HT-29 (cell line): ENCODE measurements around the gene SHOC1. TPM values are rescaled to one million over a fixed set of nuclear protein-coding genes. Genes with fewer than 3 reads are reported as not detected.
A peak's percentile ranks its signal among the peaks of the same experiment; 100 is the strongest.
"Not testable (repeated sequence)": the region's sequence is repeated elsewhere in the genome, so short reads cannot be mapped to it uniquely, and the experiment has no call there.

Experiments
- DNase-seq: peaks from one replicate; pipeline ENCODE4 v3.0.0-alpha.2; 2015; ENCODE audit warnings: low spot score
- total RNA-seq: library from RNA; depleted of rRNA; stranded (reverse); fragments of >200 nt; shearing (Covaris generic); gene quantifications from 2 replicates; pipeline ENCODE4 v1.2.3, GENCODE V29; 2014; rRNA removed

The SHOC1 gene
- not detected in 2 replicates for total RNA-seq

DNA sequence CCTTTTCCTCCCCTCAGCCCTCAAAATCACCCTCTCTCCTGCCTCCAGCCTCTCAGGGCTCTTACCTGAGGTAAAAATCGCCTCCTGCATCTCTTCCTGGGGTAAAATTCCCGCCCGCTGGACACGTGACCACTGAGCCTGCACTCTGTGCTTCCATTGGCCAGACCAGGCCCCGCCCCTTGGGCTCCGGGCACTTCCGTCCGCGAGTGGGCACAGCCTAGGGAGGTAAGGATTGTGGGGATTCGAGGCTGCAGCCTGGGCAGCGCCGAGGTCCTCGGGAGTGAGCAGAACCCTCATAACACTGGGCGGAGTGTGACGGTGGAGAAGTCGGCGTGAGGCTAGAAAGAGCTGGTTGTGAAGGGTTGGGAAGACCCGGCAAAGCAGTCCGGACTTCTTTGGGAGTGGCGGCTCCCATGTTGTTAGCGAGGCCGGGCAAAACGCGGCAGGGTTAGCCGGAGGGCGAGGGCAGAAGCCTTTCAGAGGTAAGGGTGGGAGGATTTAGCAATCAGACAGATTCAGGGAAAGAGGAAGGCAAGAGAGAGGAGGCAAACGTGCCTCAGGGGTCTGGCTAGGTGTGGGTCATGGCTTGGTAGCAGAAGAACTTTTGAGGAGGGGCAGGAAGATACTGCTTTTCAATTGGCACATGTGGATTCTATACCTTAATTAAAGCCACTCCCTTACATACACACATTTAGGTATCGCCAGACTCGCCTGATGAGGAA lies at the start of gene SHOC1:
Gene SHOC1, minus strand, starts transcription at position 103 of the 722 bp plus-strand sequence. CDS start 3,519 bp downstream, outside the sequence.
- no peak for DNase-seq

DNA sequence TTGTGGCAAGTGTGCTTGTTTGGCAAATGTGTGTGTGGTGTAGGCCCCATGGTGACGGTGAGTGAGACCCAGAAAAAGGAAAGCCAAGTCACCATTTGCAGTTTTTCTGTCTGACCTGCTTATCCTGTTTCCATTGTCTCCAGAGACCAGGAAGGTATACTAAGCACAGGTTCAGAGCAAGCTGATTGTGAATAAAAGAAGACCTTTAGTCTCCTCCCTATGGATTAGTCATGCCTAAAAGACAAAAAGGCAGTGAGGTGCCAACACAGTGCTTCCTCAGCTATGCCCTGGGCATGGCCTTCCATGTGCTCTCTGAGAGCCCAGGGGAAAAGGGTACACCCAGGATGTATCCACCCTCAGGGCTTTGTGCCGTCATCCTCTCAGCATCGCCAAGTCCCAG lies 49.2 kb upstream of the SHOC1 start:
- peak; percentile 21 for DNase-seq

DNA sequence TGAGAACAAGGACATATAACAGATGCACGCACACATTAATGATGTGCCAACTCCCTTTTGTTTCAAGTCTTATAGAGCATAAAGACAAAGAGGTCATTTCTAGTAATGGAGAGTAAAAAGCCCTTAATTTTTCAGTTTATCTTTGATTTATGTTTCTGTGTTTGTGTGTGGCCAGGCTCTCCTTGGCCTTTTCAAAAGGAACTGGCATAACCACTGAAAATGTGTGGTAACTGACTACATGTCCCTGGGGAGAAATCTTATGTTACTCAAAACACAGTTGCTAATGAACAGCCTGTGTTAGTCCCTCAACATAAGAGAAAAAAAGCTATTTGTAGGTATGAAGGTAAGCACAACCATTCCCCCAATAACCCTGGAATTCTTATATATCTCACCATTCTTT lies 47.6 kb upstream of the SHOC1 start:
- no peak for DNase-seq

DNA sequence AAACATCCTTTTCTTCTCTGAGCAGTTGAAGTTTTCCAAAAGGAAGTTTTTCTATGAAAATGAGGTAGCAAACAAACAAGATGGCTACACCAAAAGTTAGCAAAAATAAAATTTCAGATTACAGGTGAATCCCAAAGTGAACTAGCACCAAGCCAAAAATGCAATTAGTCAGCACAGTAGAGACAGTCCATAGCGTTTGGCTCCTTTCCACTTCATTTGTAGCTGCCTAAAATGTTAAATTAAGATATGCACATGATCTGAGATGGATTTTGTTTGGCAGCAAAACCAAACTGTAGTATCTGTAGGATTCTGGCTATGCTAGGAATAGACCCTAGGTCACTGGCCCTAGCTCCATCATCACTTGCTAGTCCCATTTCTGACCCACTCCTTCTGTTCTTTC lies 45.7 kb upstream of the SHOC1 start:
- no peak for DNase-seq

DNA sequence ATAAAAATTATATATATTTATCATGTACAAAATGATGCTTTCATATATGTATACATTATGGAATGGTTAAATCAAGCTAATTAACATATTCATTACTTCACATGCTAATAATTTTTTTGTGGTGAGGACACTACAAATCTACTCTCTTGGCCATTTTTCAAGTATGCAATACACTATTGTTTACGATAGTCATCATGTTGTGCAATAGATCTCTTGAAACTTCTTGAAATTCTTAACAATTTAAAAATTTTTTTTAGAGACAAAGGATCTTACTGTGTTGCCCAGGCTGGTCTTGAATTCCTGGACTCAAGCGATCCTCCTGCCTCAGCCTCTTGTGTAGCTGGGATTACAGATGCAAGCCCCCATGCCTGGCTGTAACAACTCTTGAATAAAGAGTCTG lies 45.2 kb upstream of the SHOC1 start:
- DNase-seq = no peak

DNA sequence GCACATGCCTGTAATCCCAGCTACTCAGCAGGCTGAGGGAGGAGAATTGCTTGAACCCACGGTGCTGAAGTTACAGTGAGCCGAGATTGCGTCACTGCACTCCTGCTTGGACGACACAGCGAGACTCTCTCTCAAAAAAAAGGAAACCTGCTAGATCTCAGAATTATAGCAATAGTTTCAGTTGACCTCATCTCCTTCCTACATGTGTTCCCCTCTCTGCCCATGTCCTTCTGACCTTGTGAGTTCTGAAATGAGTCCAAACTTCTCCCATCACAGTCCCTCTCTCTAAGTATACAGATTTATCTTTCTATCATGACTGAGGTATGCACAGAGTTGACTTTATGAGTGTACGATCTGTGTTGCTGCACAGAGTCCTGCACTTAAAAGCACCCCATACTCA lies 44.6 kb upstream of the SHOC1 start:
- DNase-seq = no peak

DNA sequence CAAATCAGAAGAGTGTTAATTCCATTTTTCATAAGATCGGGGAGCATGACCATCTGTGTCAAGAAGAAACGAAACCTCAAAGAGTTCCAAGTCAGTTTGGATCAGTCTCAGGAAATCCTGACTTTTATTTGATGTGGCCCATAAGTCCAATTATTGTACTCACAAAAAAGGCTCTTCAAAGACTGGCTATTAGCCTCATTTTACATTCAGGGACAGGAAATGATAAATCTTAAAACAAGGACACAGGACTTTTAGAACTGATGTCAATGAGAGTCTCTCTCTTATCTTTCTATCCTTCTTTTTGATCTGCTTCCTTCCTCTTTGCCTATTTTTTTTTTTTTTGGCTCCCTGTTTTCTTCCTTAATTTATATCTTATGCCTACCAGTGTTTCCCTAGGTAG lies 43.7 kb upstream of the SHOC1 start:
- DNase-seq = no peak

DNA sequence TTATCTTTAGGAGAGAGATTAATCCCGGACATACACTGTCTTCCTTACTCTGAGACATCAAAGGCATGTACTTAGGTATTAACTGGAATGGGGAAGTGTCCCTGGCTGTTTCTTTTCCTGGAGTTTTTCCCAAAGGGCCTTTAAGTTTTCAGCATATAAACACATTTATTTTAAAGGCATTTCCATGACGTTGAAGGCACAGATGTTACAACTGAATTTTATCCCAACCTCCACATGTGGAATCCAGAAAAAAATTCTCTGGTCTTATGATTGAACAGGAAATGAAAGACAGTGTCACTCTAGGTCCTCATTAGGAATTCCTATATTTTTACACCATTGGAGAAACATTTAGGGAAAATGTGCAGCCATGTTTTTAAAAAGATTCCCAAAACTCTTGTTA lies 41.6 kb upstream of the SHOC1 start:
- DNase-seq = no peak

DNA sequence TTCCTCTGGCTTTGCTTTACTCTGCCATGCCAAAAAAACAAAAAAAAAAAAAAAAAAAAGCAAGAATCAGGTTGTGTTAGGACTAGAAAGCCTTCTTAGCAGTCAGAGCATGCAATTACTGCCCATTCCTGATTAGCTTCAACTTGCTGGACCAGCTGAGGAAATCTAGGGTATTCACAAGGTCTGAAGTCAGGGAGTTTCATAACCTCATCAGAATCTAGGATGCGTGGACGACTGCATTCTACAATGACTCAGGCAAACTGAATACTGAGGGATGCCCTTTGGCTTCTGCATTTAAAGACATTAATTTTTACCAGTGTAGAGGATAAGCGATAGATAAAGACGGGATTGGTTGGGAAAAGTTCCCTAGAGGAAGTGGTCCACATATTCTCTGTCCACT lies 39.2 kb upstream of the SHOC1 start:
- DNase-seq = no peak

DNA sequence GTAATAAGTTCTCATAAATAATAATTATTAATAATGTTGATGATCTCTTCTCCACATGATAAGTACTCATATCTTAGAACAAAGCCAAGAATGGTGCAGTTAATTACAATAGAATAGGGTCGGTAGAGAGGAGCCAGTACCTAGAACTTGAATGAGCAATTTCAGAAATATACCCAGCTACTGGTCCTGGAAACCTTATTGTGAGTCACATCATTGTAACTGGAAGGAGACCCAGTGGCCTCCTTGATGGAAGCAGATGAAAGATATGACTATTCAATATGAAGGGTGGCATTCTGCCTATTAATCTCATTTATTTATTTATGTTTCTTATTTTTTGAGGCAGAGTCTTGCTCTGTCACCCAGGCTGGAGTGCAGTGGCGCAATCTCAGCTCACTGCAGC lies 37.7 kb upstream of the SHOC1 start:
- no peak for DNase-seq

DNA sequence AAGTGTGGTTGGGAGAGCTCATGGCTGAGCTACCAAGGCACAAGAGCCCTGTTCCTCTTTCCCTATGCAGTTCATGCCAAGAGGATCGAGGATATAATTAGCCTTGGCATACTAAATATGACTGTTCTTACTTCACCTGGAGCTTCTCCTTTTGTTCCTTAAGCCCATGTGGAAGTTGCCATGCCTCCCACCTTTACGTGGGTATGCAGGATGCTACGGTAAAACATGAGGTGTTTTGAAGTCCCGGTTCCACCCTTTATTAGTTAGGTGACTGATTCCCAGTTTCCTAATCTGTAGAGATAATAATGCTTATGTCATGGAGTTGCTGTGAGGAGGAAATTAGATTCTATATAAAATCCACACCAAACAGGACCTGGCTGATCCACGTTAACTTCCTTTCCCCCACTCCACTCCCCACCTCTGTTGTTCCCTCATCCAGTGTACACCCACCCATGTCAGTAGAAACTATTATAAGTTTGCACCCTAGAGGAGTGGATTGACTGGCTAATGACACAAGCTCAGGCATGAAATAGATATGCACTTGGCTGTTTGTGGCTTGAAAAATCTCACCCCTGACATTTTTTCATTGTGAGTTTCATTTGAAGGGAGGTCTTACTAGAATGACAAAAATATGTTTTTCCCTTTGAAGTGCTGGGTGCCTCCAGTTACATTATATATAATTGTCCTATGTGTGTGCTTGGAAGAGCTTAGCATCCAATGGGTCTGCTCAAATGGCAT lies 36.8 kb upstream of the SHOC1 start:
- DNase-seq = no peak

DNA sequence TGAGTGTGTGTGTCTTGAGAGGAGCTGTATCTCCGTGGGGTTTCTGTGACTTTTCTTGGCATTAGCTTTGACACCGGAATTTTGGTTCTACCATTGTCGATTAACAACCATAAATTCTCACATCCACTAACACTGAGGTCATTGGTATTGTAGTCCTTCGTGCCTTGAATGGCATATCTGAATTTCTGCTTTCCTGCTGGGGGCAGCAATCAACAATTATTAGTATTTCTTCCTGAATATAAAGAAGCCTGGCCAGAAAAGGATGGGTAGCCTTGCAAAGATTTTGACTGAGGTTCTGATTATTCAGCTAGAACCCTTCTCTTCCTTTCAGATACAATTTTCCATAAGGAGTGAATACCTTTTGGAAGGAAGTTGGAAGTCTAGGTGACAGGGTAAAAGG lies 33.5 kb upstream of the SHOC1 start:
- peak; percentile 25 for DNase-seq

DNA sequence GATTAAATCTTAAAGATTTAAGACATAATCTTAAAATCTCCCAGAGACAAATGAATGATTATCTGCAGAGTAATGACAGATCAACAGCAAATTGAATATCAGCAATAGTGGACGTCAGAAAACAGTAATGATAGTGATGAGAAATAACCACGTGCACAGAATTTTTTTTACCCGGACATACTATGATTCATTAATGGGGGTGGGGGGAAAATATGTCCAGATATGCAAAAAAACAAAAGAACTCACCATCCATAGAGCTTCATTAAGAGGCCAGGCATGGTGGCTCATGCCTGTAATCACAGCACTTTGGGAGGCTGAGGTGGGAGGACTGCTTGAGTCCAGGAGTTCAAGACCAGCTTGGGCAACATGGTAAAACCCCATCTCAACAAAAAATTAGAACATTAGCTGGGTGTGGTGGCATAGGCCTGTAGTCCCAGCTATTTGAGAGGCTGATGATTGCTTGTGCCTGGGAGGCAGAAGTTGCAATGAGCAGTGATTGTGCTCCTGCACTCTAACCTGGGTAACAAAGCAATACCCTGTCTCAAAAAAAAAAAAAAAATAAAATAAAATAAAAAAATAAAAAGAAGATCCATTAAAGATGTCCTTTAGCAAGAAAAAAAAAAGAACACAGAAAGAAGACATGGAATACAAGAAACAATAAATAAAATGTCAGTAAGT lies 30.9 kb upstream of the SHOC1 start:
- DNase-seq = no peak

DNA sequence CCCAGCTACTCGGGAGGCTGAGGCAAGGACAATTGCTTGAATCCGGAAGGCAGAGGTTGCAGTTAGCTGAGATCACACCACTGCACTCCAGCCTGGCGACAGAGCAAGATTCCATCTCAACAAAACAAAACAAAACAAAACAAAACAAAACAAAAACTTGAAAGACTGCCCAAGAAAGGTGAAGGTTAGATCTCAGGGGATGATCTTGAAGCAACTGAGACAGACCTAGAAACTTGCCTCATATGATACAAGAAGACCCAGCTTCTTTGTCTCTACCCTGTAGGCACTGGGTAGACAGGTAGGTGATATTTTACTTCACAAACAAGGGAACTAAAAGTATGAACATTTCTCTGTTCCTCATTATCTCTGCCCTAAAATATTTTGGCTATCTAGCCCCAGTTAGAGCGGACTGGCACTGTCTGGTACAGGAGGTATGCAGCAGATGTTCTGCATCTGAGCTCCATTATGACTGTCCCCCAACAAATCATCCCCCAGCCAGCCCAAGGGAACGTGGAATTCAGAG lies 26.3 kb upstream of the SHOC1 start:
- DNase-seq = no peak

DNA sequence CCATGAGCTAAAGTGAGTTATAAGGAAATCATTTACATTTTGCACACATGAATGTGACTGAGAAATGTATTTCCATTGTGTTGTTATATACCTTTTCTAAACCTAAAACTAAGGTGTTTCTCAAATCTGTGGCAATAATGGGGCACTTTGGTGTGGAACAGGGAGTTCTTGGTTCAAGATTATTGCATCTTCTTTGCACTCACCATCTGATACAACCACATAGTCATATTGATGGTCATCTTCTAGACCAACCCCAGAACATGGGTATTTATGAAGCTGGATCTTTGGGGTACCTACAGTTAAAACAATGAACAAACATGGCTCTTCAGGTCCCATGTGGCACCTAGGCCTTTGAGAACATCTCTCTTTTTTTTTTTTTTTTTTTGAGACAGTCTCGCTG lies 24.6 kb upstream of the SHOC1 start:
- no peak for DNase-seq

DNA sequence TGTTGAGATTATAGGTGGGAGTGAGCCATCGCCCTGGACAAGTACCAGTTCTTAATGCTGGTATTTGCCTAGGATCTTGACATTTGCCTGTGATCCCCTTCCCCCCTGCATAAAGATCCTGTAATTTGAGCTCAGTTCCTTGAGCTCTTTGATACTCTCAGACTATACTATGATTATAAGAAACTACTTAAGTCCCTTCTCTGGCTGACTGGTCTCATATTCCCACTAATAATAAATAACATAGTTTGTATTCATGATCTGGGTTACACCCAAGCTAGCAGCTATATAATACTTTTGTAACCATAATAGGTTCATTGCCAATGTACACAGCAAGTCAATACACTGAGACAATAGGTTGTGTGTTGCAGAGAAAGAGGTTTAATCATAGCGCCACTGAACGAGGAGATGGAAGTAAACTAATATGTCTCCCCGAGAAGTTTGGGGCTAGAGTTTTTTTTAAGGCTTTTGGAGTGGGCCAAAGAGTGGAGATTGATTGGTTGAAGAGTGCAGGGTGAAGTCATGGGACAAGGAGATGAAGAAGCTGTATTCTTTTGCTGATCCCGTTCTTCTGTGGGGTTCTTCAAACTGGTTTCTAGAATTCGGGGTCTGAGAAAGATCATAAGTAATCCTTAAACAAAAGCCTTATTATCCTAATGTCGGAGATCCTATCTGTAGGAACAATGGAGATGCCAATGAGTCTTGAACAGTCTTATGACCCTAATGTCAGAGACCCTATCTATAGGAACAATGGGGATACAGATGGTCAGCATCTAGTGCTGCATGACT lies 20.7 kb upstream of the SHOC1 start:
- DNase-seq = no peak

DNA sequence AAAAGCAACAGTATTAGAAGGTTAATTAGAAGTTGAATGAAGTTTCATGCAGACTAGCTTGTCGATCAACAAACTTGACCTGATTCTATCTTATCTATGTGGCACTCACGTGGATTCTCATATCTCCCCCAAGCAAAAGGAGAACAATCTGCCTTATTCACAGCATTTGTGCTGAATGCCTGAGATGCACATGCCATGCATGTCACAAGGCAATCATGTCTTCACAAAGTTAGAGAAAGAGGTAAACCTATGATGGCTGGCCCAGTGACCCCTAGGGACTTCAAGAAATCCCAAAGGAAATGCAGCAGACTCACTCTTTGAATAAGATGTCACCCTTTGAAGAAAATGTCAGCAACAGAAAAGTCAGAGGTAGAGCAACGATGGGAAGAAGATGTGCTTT lies 17.6 kb upstream of the SHOC1 start:
- no peak for DNase-seq

DNA sequence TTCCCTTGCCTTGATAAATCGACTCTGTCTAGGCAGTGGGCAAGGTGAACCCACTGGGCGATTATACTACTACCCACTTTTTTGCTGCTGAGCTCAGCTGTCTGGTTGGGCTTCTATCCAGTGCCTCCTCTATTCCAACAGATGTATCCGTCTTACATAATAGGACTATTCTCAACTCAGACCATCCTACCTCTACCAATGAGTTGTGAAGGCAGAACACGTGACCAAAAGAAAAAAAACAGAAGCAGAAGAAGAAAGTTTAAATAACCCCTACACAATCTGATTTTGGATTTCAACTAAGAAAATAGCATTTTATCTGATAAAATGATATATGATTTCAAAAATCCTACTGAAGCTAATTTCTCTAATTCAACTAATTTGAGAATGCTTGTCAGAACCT lies 16.2 kb upstream of the SHOC1 start:
- DNase-seq = no peak

DNA sequence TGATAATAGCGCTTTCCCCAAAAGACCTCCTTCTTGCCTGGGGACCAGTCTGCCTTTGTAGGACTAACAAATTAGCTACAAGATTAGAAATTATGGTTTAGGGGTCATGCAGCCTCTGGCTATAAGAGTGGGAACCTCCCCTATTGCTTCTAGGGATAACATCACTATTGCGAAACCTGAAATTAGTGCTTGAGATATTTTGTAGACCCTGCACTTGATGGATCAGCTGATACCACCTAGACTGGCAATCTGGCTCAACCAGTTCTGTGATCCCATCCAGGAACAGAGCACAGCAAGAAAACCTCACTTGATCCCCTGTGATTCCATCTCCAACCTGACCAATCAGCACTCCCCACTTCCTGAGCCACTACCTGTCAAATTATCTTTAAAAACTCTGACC lies 15.7 kb upstream of the SHOC1 start:
- DNase-seq = not testable (repeated sequence)

DNA sequence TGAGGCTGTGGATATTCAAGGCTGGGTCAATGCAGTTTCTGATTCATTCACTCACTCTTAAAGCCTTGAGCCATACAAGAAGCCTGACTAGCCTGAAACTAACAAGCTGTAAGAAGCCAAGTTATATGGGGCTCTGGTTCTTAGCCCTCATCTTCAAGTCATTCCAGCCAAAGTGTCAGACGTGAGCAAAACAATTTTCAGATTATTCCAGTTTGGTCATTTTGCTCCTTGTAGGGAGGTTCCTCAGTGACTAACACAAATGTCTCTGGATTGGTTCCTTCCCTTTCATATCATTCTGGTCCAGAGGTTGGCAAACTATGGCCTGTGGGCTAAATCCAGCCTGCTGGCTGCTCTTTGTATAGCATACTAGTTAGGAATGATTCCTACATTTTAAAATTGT lies 12.5 kb upstream of the SHOC1 start:
- peak; percentile 23 for DNase-seq

DNA sequence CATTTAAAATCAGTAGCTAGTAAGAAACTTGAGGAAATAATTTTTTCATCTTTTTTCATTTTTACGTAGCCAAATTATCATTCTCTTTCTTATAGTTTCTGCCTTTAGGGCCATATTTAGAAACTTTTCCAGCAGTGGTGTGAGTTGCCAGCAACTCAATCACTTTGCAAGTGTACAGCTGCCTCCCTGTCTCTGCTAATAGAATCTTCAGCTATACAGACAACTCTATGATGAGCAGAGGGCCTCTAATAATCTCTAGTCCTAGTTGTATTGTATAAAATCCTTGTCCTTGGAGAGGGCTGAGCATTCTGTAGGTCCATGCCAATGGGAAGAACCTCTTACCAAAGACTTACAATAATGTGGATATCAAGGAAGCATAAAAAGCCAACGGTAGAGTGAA lies 11.5 kb upstream of the SHOC1 start:
- no peak for DNase-seq

DNA sequence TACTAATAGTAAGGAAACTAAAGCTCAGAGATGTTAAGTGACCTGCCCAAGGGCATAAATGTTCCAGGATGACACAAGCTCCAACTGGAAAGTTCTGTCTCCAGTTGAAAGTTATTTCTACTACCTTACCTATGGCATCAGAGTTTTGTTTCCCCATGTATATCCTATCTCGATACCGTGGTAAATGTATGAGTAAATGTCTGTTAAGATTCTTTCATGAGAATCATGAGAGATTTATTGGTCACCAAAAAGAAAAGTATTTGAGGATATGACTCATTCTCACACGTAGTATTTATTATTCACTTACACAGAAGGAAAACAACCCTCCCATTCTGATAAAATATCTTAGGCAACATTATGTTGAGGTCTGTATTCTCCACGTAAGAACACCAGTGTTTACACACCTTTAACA lies 11.1 kb upstream of the SHOC1 start:
- DNase-seq = peak; percentile 69
